ENCODE data around the gene SERPINA1. TPM values are rescaled to one million over a fixed set of nuclear protein-coding genes. Genes with fewer than 3 reads are reported as not detected.
A peak's percentile ranks its signal among the peaks of the same experiment; 100 is the strongest.

SERPINA1 gene
- total and polyA plus RNA-seq, 2 of the 13 experiments (the other 11 are each of a cell fraction or from before 2014, with no cell fraction given): 3,266 to 11,015 TPM

DNA sequence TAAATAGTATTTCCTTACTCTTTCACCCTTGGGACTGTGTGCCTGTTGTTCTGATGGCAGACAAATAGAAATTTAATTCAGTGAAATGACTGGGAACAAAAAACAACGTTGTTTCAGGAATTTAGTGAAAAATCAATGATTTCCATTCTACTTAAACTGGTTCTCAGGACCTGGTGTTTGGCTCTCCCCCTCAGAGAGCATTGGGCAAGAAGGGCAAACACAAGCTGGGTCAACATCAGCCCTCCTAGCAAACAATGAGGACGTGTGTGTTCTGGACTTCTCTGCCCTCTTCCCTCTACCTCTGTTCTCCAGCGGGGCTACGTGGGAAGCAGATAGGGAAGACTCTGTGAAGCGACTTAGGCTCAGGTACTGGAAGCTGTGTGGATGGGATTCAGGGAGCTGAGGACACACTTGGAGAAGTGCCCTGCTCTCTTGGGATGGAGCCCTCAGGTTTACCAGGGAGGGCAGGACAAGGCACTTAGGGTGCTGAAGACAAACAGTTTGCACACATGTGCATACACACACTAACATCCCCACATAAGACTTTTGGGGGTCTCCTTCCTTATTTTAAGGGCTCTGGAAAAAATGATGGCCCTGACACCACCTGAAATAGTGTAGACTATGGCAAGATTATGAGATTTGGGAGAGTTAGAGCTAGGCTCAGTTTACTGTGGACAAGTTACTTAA, 7.6 kb upstream of the SERPINA1 start (continued):
- TF ChIP-seq, protein P1, sequence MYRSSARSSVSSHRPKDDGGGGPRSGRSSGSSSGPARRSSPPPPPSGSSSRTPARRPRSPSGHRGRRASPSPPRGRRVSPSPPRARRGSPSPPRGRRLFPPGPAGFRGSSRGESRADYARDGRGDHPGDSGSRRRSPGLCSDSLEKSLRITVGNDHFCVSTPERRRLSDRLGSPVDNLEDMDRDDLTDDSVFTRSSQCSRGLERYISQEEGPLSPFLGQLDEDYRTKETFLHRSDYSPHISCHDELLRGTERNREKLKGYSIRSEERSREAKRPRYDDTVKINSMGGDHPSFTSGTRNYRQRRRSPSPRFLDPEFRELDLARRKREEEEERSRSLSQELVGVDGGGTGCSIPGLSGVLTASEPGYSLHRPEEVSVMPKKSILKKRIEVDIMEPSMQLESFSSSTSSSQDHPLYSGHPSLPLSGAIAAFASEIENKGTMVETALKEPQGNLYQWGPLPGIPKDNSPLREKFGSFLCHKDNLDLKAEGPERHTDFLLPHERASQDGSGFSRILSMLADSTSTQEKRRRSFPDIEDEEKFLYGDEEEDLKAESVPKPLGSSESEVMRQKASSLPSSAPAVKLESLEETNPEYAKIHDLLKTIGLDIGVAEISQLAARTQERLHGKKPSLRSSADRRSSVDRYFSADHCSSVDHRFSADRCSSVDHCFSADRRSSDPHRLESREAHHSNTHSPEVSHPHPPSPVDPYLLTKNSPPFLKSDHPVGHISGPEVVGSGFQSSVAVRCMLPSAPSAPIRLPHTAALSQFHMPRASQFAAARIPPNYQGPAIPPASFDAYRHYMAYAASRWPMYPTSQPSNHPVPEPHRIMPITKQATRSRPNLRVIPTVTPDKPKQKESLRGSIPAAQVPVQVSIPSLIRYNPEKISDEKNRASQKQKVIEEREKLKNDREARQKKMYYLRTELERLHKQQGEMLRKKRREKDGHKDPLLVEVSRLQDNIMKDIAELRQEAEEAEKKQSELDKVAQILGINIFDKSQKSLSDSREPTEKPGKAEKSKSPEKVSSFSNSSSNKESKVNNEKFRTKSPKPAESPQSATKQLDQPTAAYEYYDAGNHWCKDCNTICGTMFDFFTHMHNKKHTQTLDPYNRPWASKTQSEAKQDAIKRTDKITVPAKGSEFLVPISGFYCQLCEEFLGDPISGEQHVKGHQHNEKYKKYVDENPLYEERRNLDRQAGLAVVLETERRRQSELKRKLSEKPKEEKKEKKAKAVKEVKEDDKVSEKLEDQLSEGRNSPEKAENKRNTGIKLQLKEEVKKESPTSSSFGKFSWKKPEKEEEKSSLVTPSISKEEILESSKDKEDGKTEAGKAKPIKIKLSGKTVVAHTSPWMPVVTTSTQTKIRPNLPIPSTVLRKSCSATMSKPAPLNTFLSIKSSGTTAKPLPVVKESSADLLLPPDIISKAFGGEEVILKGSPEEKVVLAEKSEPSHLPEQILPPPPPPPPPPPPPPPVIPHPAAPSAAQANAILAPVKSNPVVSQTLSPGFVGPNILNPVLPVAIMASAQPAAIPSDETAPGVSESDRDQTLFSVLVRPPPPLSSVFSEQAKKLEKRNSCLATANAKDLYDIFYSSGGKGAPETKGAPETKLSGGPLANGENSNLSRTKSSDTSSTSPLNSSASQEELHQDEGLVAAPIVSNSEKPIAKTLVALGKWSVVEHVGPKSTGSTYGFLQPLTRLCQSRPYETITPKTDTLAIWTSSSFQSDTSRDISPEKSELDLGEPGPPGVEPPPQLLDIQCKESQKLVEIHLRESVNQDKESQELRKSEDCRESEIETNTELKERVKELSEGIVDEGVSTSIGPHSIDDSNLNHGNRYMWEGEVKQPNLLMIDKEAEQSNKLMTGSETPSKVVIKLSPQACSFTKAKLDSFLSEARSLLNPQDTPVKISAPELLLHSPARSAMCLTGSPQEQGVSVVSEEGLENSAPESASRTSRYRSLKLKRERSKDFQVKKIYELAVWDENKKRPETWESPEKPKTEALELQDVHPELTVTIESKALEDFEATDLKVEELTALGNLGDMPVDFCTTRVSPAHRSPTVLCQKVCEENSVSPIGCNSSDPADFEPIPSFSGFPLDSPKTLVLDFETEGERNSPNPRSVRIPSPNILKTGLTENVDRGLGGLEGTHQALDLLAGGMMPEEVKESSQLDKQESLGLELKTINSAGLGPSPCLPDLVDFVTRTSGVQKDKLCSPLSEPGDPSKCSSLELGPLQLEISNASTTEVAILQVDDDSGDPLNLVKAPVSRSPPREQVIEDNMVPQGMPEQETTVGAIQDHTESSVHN (CRISPR knock-in tag; IDR thresholded peaks at IDR 0.05): 0 out of 2 replicates have a peak, but pooled peaks have one; percentile 75
- TF ChIP-seq, protein P2, sequence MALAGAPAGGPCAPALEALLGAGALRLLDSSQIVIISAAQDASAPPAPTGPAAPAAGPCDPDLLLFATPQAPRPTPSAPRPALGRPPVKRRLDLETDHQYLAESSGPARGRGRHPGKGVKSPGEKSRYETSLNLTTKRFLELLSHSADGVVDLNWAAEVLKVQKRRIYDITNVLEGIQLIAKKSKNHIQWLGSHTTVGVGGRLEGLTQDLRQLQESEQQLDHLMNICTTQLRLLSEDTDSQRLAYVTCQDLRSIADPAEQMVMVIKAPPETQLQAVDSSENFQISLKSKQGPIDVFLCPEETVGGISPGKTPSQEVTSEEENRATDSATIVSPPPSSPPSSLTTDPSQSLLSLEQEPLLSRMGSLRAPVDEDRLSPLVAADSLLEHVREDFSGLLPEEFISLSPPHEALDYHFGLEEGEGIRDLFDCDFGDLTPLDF (CRISPR knock-in tag; IDR thresholded peaks at IDR 0.05): no peak
- TF ChIP-seq TP53 (CRISPR knock-in tag; conservative IDR thresholded peaks at IDR 0.05) (no peak), HDAC6 (IDR thresholded peaks at IDR 0.05; ENCODE audit: low read depth, low read length) (no peak), PHF5A (CRISPR knock-in tag; IDR thresholded peaks at IDR 0.05; ENCODE audit: low read depth, unreplicated experiment) (peak; percentile 93), RXRA (CRISPR knock-in tag; IDR thresholded peaks at IDR 0.05) (peak; percentile 91), RFX3 (CRISPR knock-in tag; IDR thresholded peaks at IDR 0.05) (no peak), ELF1 (CRISPR knock-in tag; IDR thresholded peaks at IDR 0.05) (peak; percentile 63), SMAD9 (CRISPR knock-in tag; IDR thresholded peaks at IDR 0.05) (no peak)
- TF ChIP-seq, protein P3, sequence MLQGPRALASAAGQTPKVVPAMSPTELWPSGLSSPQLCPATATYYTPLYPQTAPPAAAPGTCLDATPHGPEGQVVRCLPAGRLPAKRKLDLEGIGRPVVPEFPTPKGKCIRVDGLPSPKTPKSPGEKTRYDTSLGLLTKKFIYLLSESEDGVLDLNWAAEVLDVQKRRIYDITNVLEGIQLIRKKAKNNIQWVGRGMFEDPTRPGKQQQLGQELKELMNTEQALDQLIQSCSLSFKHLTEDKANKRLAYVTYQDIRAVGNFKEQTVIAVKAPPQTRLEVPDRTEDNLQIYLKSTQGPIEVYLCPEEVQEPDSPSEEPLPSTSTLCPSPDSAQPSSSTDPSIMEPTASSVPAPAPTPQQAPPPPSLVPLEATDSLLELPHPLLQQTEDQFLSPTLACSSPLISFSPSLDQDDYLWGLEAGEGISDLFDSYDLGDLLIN (CRISPR knock-in tag; IDR thresholded peaks at IDR 0.05; ENCODE audit: borderline replicate concordance): no peak
- TF ChIP-seq, protein P4, sequence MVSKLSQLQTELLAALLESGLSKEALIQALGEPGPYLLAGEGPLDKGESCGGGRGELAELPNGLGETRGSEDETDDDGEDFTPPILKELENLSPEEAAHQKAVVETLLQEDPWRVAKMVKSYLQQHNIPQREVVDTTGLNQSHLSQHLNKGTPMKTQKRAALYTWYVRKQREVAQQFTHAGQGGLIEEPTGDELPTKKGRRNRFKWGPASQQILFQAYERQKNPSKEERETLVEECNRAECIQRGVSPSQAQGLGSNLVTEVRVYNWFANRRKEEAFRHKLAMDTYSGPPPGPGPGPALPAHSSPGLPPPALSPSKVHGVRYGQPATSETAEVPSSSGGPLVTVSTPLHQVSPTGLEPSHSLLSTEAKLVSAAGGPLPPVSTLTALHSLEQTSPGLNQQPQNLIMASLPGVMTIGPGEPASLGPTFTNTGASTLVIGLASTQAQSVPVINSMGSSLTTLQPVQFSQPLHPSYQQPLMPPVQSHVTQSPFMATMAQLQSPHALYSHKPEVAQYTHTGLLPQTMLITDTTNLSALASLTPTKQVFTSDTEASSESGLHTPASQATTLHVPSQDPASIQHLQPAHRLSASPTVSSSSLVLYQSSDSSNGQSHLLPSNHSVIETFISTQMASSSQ (IDR thresholded peaks at IDR 0.05; ENCODE audit: low read depth): peak; percentile 90
- TF ChIP-seq, protein P4 (CRISPR knock-in tag; IDR thresholded peaks at IDR 0.05; ENCODE audit: borderline replicate concordance): peak; percentile 97
- TF ChIP-seq, protein P5, sequence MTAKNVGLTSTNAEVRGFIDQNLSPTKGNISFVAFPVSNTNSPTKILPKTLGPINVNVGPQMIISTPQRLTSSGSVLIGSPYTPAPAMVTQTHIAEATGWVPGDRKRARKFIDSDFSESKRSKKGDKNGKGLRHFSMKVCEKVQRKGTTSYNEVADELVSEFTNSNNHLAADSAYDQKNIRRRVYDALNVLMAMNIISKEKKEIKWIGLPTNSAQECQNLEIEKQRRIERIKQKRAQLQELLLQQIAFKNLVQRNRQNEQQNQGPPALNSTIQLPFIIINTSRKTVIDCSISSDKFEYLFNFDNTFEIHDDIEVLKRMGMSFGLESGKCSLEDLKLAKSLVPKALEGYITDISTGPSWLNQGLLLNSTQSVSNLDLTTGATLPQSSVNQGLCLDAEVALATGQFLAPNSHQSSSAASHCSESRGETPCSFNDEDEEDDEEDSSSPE (CRISPR knock-in tag; IDR thresholded peaks at IDR 0.05): peak; percentile 66
